ENCODE results near the gene NPC1. TPM values are rescaled to one million over a fixed set of nuclear protein-coding genes. Genes with fewer than 3 reads are reported as not detected.
"Not testable (repeated sequence)": the region's sequence is repeated elsewhere in the genome, so short reads cannot be mapped to it uniquely, and the experiment has no call there.

The NPC1 gene
- total RNA-seq, 1 donor from 2014 or later, result 43.3 TPM

- Mint-ChIP-seq H3K4me3 (no peak overlapping the region), H3K27ac (peak overlapping the region; percentile 48), H3K27me3 (no peaks in the 10 kb centered on the region), H3K36me3 (peaks cover 29% of the 10 kb centered on the region), H3K9me3 (no peaks in the 10 kb centered on the region), H3K4me1 (ENCODE audit: unreplicated experiment) (peaks cover 55% of the 10 kb centered on the region)
- DNase-seq (ENCODE audit: extremely low spot score, unreplicated experiment), result no peak
- TF ChIP-seq, protein P1, sequence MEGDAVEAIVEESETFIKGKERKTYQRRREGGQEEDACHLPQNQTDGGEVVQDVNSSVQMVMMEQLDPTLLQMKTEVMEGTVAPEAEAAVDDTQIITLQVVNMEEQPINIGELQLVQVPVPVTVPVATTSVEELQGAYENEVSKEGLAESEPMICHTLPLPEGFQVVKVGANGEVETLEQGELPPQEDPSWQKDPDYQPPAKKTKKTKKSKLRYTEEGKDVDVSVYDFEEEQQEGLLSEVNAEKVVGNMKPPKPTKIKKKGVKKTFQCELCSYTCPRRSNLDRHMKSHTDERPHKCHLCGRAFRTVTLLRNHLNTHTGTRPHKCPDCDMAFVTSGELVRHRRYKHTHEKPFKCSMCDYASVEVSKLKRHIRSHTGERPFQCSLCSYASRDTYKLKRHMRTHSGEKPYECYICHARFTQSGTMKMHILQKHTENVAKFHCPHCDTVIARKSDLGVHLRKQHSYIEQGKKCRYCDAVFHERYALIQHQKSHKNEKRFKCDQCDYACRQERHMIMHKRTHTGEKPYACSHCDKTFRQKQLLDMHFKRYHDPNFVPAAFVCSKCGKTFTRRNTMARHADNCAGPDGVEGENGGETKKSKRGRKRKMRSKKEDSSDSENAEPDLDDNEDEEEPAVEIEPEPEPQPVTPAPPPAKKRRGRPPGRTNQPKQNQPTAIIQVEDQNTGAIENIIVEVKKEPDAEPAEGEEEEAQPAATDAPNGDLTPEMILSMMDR (conservative IDR thresholded peaks at IDR 0.05), result no peak
These were observed 7.2 kb downstream of the NPC1 start for GRCh38 chr18:23578891-23579653.

DNA sequence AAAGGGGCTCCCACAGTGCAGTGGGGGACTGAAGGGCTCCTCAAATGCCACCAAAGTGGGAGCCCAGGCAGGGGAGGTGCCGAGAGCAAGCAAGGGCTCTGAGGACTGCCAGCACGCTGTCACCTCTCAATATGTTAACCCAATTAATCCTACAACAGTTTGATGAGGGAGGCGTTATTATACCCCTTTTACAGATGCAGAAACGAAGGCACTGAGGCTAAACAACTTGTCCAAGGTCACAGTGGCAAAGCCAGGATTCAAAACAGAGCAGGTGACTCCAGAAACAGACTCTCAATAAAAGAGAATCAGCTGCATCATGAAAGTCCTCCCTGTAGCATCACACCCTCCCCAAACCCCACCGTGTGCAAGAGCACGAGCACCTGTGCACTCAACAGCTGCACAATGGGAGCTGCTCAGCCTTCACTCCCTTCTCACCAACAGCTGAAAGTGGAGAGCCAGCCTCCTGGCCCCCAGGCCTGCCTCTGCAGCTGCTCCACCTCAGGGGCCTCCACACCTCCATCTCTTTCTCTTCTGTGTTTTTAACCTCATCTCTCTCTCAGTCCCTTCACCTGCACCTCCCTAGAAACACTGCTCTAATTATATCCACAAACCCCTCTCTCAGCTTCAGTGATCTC is 8.1 kb downstream of the NPC1 start:
- TF ChIP-seq, protein P1 (conservative IDR thresholded peaks at IDR 0.05), result no peak
- no peak overlapping the region for H3K4me3 Mint-ChIP-seq
- H3K9me3 Mint-ChIP-seq, result no peaks in the 10 kb centered on the region
- peaks cover 51% of the 10 kb centered on the region for H3K4me1 Mint-ChIP-seq (ENCODE audit: unreplicated experiment)
- peaks cover 29% of the 10 kb centered on the region for H3K36me3 Mint-ChIP-seq
- H3K27me3 Mint-ChIP-seq, result no peaks in the 10 kb centered on the region
- no peak for DNase-seq (ENCODE audit: extremely low spot score, unreplicated experiment)
- peak overlapping the region; percentile 48 for H3K27ac Mint-ChIP-seq

DNA sequence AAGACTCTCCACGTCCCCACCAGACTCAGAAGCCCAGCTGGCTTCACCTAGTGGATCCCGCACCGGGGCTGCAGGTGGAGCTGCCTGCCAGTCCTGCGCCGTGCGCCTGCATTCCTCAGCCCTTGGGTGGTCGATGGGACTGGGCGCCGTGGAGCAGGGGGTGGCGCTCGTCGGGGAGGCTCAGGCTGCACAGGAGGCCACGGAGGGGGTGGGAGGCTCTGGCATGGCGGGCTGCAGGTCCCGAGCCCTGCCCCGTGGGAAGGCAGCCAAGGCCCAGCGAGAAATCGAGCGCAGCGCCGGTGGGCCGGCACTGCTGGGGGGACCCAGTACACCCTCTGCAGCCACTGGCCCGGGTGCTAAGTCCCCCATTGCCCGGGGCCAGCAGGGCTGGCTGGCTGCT is 8.8 kb downstream of the NPC1 start:
- not testable (repeated sequence) for H3K27ac Mint-ChIP-seq; DNase-seq (ENCODE audit: extremely low spot score, unreplicated experiment); H3K27me3 Mint-ChIP-seq; H3K9me3 Mint-ChIP-seq; H3K4me3 Mint-ChIP-seq
- Mint-ChIP-seq H3K36me3 (peaks cover 29% of the 10 kb centered on the region), H3K4me1 (ENCODE audit: unreplicated experiment) (peaks cover 48% of the 10 kb centered on the region)

DNA sequence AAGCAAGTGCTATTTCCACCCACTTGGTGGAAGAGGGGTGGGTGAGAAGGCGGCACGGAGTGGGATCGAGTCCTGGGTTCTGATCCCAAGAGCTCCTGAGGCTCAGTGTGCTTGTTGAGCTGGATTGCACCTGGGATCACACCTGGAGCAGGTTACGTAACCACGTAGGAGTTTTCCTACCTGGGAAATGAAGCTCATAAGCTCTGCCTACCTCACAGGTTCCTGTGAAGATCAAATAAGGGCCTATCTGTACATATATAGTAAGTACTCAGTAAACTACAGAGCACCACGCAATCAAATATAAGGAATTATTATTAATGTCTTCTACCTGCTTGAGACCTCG is 11.0 kb downstream of the NPC1 start:
- no peaks in the 10 kb centered on the region for H3K9me3 Mint-ChIP-seq
- H3K27me3 Mint-ChIP-seq, result no peaks in the 10 kb centered on the region
- peaks cover 32% of the 10 kb centered on the region for H3K4me1 Mint-ChIP-seq (ENCODE audit: unreplicated experiment)
- H3K4me3 Mint-ChIP-seq, result peak overlapping the region; percentile 57
- no peak for DNase-seq (ENCODE audit: extremely low spot score, unreplicated experiment)
- H3K36me3 Mint-ChIP-seq, result peaks cover 22% of the 10 kb centered on the region
- peak overlapping the region; percentile 57 for H3K27ac Mint-ChIP-seq
- TF ChIP-seq, protein P1 (conservative IDR thresholded peaks at IDR 0.05), result no peak

- TF ChIP-seq, protein P1 (conservative IDR thresholded peaks at IDR 0.05), result no peak
- H3K4me3 Mint-ChIP-seq, result peak overlapping the region; percentile 57
- DNase-seq (ENCODE audit: extremely low spot score, unreplicated experiment), result no peak
- H3K9me3 Mint-ChIP-seq, result no peaks in the 10 kb centered on the region
- peak overlapping the region; percentile 57 for H3K27ac Mint-ChIP-seq
- no peaks in the 10 kb centered on the region for H3K27me3 Mint-ChIP-seq
- peaks cover 21% of the 10 kb centered on the region for H3K36me3 Mint-ChIP-seq
- H3K4me1 Mint-ChIP-seq (ENCODE audit: unreplicated experiment), result peaks cover 27% of the 10 kb centered on the region
These were observed 11.5 kb downstream of the NPC1 start for GRCh38 chr18:23574611-23575308.
